HK-2 (cell line): ENCODE measurements around the gene TRAF3IP3.

ENCODE experiments used
- DNase-seq: peaks from one replicate; pipeline ENCODE4 v3.0.0-alpha.2; 2018; ENCODE audit not compliant: unreplicated experiment

TRAF3IP3 gene

GRCh38 chr1:209825591-209826434, 70.0 kb downstream of the TRAF3IP3 start:
- no peak for DNase-seq

- DNase-seq = peak; percentile 97
Observed at GRCh38 chr1:209827384-209828262, 71.8 kb downstream of the TRAF3IP3 start, which contains the start of gene UTP25. UTP25 (plus strand) TSS chr1:209827972; CDS start chr1:209828064, 92 bp downstream.

GRCh38 chr1:209829716-209830115, 73.9 kb downstream of the TRAF3IP3 start:
- DNase-seq = no peak

- DNase-seq = no peak
Observed at GRCh38 chr1:209830722-209831121, 74.9 kb downstream of the TRAF3IP3 start.

DNA sequence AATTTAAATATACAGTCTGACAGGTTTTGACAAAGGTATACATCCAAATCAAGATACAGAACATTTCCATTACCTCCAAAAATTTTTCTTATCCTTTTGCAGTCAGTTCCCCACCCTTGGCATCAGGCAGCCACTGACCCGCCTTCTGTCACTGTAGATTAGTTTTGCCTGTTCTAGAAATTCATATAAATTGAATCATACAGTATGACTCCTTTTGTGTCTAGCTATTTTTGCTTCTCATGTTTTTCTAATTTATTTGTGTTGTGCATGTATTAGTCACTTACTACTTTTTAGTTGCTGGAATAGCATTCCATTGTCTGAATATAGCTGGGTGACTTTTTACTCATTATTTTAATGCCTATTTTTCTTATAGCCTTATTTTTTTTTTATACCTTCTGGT, 75.8 kb downstream of the TRAF3IP3 start:
- DNase-seq = no peak
